HG03432 (cell line): Measurements from ENCODE around the gene BMAL1.

Experiments
- ATAC-seq: cut with Tn5 transposase; IDR thresholded peaks from one replicate; pipeline ENCODE4 v1.9.1; 2021; ENCODE audit warnings: mild to moderate bottlenecking, moderate library complexity; ENCODE audit not compliant: unreplicated experiment

BMAL1 gene

GRCh38 chr11:13338427-13339069, 61.0 kb downstream of the BMAL1 start:
- no peak for ATAC-seq

GRCh38 chr11:13339195-13340153, 61.9 kb downstream of the BMAL1 start:
- ATAC-seq, result peak; percentile 29

- ATAC-seq, result no peak
Observed at GRCh38 chr11:13341026-13341425, 63.4 kb downstream of the BMAL1 start.

- peak; percentile 42 for ATAC-seq
Observed at GRCh38 chr11:13343067-13343466, 65.5 kb downstream of the BMAL1 start.

- ATAC-seq, result peak; percentile 31
Observed at GRCh38 chr11:13343931-13344717, 66.5 kb downstream of the BMAL1 start.

GRCh38 chr11:13344818-13345217, 67.2 kb downstream of the BMAL1 start:
- no peak for ATAC-seq

GRCh38 chr11:13346470-13346869, 68.9 kb downstream of the BMAL1 start:
- no peak for ATAC-seq

- ATAC-seq, result peak; percentile 6
Observed at GRCh38 chr11:13347901-13348300, 70.3 kb downstream of the BMAL1 start.

GRCh38 chr11:13348305-13348704, 70.7 kb downstream of the BMAL1 start:
- peak; percentile 60 for ATAC-seq

- ATAC-seq, result no peak
Observed at GRCh38 chr11:13349046-13349445, 71.5 kb downstream of the BMAL1 start.

GRCh38 chr11:13349581-13349980, 72.0 kb downstream of the BMAL1 start:
- no peak for ATAC-seq

- ATAC-seq, result no peak
Observed at GRCh38 chr11:13352711-13353110, 75.1 kb downstream of the BMAL1 start.

GRCh38 chr11:13354335-13354734, 76.7 kb downstream of the BMAL1 start:
- ATAC-seq, result no peak

GRCh38 chr11:13355191-13355590, 77.6 kb downstream of the BMAL1 start:
- ATAC-seq, result no peak

- no peak for ATAC-seq
Observed at GRCh38 chr11:13357232-13357631, 79.6 kb downstream of the BMAL1 start.

GRCh38 chr11:13358596-13359270, 81.1 kb downstream of the BMAL1 start:
- no peak for ATAC-seq

- ATAC-seq, result no peak
Observed at GRCh38 chr11:13362596-13363109, 85.1 kb downstream of the BMAL1 start.

- no peak for ATAC-seq
Observed at GRCh38 chr11:13364388-13364787, 86.8 kb downstream of the BMAL1 start.

- no peak for ATAC-seq
Observed at GRCh38 chr11:13366266-13367026, 88.9 kb downstream of the BMAL1 start.

- no peak for ATAC-seq
Observed at GRCh38 chr11:13367115-13367514, 89.5 kb downstream of the BMAL1 start.
